WTC11 (cell line): ENCODE data around the gene ZNF324.

Experiments
- NFE2L1 ChIP-seq: sonication (generic); formaldehyde crosslinking; IDR thresholded peaks from 2 replicates; pipeline ENCODE4 v1.8.1; 2023; ENCODE audit warnings: missing genetic modification reagents
- TF ChIP-seq, protein P1 (sequence below): fragments of 200-600 bp; IDR thresholded peaks from 2 replicates; pipeline ENCODE4 v1.8.0; 2022; ENCODE audit warnings: antibody characterized with exemption

DNA sequence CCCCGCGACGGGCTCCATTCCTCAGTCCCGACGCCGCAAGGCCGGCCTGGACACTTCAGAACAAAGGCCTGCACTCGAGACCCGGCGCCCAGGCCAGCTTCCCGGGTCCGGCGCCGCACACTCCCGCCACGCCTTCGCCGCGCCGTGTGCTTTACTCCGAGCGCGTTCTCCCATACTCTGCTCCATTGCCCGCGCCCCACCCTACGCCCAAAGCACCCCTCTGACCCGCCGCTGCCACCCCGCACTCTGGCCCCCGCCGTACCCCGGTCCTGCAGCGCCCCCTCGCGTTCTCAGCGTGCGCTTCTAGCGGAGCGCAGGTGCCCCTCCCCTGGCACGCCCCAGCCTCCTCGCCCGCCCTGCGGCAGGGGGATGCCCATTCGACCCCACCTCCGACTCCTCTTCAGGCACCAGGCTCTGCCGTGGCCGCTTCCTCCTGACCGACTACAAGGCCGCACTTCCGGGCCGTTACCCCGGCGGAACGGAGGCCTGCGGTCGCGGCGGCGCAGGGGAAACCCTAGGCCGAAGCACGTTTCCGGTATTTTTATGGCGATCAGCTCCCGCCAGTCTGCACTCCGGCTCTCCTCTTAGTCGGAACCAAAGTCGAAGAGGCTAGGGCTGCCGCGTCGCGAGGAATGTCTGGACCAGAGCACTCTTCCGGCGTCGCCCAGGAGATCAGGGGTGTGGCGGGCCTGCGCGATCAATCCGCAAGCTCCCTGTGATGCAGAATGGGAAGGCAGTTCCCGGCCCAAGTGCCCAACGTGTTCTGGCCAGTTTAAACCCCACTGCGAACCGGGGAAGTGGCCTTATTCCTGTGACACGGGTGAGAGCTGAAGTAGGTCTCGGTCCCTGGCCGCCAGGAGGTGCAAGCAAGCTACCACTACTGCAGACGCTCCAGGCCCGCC is 52.7 kb downstream of the ZNF324 start, which contains the start of gene ZBTB45:
- peak; percentile 96 for TF ChIP-seq NFE2L1 (CRISPR knock-in tag)
- TF ChIP-seq, protein P1, sequence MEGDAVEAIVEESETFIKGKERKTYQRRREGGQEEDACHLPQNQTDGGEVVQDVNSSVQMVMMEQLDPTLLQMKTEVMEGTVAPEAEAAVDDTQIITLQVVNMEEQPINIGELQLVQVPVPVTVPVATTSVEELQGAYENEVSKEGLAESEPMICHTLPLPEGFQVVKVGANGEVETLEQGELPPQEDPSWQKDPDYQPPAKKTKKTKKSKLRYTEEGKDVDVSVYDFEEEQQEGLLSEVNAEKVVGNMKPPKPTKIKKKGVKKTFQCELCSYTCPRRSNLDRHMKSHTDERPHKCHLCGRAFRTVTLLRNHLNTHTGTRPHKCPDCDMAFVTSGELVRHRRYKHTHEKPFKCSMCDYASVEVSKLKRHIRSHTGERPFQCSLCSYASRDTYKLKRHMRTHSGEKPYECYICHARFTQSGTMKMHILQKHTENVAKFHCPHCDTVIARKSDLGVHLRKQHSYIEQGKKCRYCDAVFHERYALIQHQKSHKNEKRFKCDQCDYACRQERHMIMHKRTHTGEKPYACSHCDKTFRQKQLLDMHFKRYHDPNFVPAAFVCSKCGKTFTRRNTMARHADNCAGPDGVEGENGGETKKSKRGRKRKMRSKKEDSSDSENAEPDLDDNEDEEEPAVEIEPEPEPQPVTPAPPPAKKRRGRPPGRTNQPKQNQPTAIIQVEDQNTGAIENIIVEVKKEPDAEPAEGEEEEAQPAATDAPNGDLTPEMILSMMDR, result peak; percentile 75
